Measurements from ENCODE around the gene GRM7. TPM values are rescaled to one million over a fixed set of nuclear protein-coding genes. Genes with fewer than 3 reads are reported as not detected.

GRM7 gene
- polyA plus RNA-seq, 3 donors: not detected

GRCh38 chr3:7745711-7746110 is 884.8 kb downstream of the GRM7 start:
- H3K4me1 ChIP-seq (ENCODE audit: control insufficient read depth in 1 of 2, insufficient read depth in 2 of 2, low read length in 2 of 2): no peaks in the 10 kb centered on the region
- H3K36me3 ChIP-seq (replicated peaks in 1 of 2; ENCODE audit: control insufficient read depth in 1 of 2, insufficient read depth in 2 of 2, low read length in 2 of 2): no peaks in the 10 kb centered on the region
- H3K4me3 ChIP-seq (replicated peaks in 1 of 3; ENCODE audit: low read depth in 2 of 3, low read length in 3 of 3): no peak overlapping the region
- H3K9ac ChIP-seq (ENCODE audit: insufficient read depth, low read length, poor library complexity, severe bottlenecking): no peak overlapping the region
- Mint-ChIP-seq H3K4me1 (no peaks in the 10 kb centered on the region), H3K27ac (no peak overlapping the region), H3K27me3 (ENCODE audit: low read depth in 3 of 3) (peaks cover 0 to 5% (median 0%) of the 10 kb centered on the region in 3 donors), H3K36me3 (no peaks in the 10 kb centered on the region), H3K4me3 (no peak overlapping the region), H3K9me3 (peaks cover 0 to 5% (median 2%) of the 10 kb centered on the region in 7 donors)
- TF ChIP-seq CTCF (IDR thresholded peaks at IDR 0.05): no peak
- intact Hi-C loops (cut with micrococcal nuclease): no loop called here
- no peak for DNase-seq
- no peak overlapping the region for H2AFZ ChIP-seq (ENCODE audit: insufficient read depth, low read depth, low read length, poor library complexity, severe bottlenecking)
- no peak overlapping the region for H3K27ac ChIP-seq (ENCODE audit: low read depth in 1 of 2, low read length in 2 of 2)
- H3K9me3 ChIP-seq (replicated peaks in 1 of 2; ENCODE audit: control insufficient read depth in 1 of 2, insufficient read depth in 1 of 2, low read length in 2 of 2): no peaks in the 10 kb centered on the region
- no CpG with 5 or more reads among the region's 1 CpG for WGBS (ENCODE audit: insufficient coverage)
- no peaks in the 10 kb centered on the region for H4K20me1 ChIP-seq (ENCODE audit: insufficient read depth, low read length)
- no peaks in the 10 kb centered on the region for H3K79me2 ChIP-seq (ENCODE audit: insufficient read depth, low read length)
- H3K4me2 ChIP-seq (replicated peaks; ENCODE audit: extremely low read depth, low read length, poor library complexity, severe bottlenecking): no peak overlapping the region
- H3K27me3 ChIP-seq (ENCODE audit: control insufficient read depth in 2 of 2, insufficient read depth in 2 of 2, low read length in 2 of 2): no peaks in the 10 kb centered on the region

- no peaks in the 10 kb centered on the region for H3K4me1 Mint-ChIP-seq
- Histone ChIP-seq H2AFZ (ENCODE audit: insufficient read depth, low read depth, low read length, poor library complexity, severe bottlenecking) (no peak overlapping the region), H4K20me1 (ENCODE audit: insufficient read depth, low read length) (no peaks in the 10 kb centered on the region), H3K36me3 (replicated peaks in 1 of 2; ENCODE audit: control insufficient read depth in 1 of 2, insufficient read depth in 2 of 2, low read length in 2 of 2) (no peaks in the 10 kb centered on the region), H3K4me2 (replicated peaks; ENCODE audit: extremely low read depth, low read length, poor library complexity, severe bottlenecking) (no peak overlapping the region), H3K4me3 (replicated peaks in 1 of 3; ENCODE audit: low read depth in 2 of 3, low read length in 3 of 3) (no peak overlapping the region), H3K4me1 (ENCODE audit: control insufficient read depth in 1 of 2, insufficient read depth in 2 of 2, low read length in 2 of 2) (no peaks in the 10 kb centered on the region), H3K27me3 (ENCODE audit: control insufficient read depth in 2 of 2, insufficient read depth in 2 of 2, low read length in 2 of 2) (no peaks in the 10 kb centered on the region), H3K79me2 (ENCODE audit: insufficient read depth, low read length) (no peaks in the 10 kb centered on the region), H3K9ac (ENCODE audit: insufficient read depth, low read length, poor library complexity, severe bottlenecking) (no peak overlapping the region), H3K27ac (ENCODE audit: low read depth in 1 of 2, low read length in 2 of 2) (no peak overlapping the region), H3K9me3 (replicated peaks in 1 of 2; ENCODE audit: control insufficient read depth in 1 of 2, insufficient read depth in 1 of 2, low read length in 2 of 2) (no peaks in the 10 kb centered on the region)
- intact Hi-C loops (cut with micrococcal nuclease): no loop called here
- no CpG with 5 or more reads among the region's 4 CpGs for WGBS (ENCODE audit: insufficient coverage)
- H3K4me3 Mint-ChIP-seq: no peak overlapping the region
- no peak for TF ChIP-seq CTCF (IDR thresholded peaks at IDR 0.05)
- H3K36me3 Mint-ChIP-seq: no peaks in the 10 kb centered on the region
- DNase-seq: no peak
- peaks cover 0 to 4% (median 2%) of the 10 kb centered on the region in 7 donors for H3K9me3 Mint-ChIP-seq
- H3K27ac Mint-ChIP-seq: no peak overlapping the region
- no peaks in the 10 kb centered on the region for H3K27me3 Mint-ChIP-seq (ENCODE audit: low read depth in 3 of 3)
These were observed 889.2 kb downstream of the GRM7 start for GRCh38 chr3:7749931-7750695.

All from CD14-positive monocyte (primary cell).